Testis (tissue), 3 donors: ENCODE results near the gene CDH13. TPM values are rescaled to one million over a fixed set of nuclear protein-coding genes. Genes with fewer than 3 reads are reported as not detected.

Experiments used
- DNase-seq: peaks from one replicate; pipeline ENCODE4 v3.0.0-alpha.2; 2019
- H3K27ac ChIP-seq, 2 donors: fragments of 200-600 bp; sonication (generic); one replicate each; pipeline ENCODE4 v1.5.1; 2019
- H3K27me3 ChIP-seq: fragments of 200-600 bp; sonication (generic); one replicate; pipeline ENCODE4 v1.5.1; 2019
- H3K36me3 ChIP-seq: fragments of 200-600 bp; sonication (generic); one replicate; pipeline ENCODE4 v1.5.1; 2017; ENCODE audit warnings: low read depth; ENCODE audit errors: missing control alignments
- H3K4me1 ChIP-seq: fragments of 200-600 bp; sonication (generic); one replicate; pipeline ENCODE4 v1.5.1; 2019
- H3K4me3 ChIP-seq, 2 donors: fragments of 200-600 bp; sonication (generic); one replicate each; pipeline ENCODE4 v1.5.1; 2017 to 2019
- H3K9me3 ChIP-seq: fragments of 200-600 bp; sonication (generic); one replicate; pipeline ENCODE4 v1.5.1; 2017
- POLR2A ChIP-seq: fragments of 450-650 bp; IDR thresholded peaks from one replicate; pipeline ENCODE4 v1.6.1; 2017; ENCODE audit warnings: antibody characterized with exemption, mild to moderate bottlenecking, moderate library complexity
- WGBS, 2 donors: methylation state at CpG; one replicate each; pipeline ENCODE4 v1.1.5; 2018; 5-methylcytosine and 5-hydroxymethylcytosine counted together
- intact Hi-C: fragments of 100-400 bp; cut with DNase I; formaldehyde crosslinking; loops from one replicate; pipeline ENCODE4 v1.15.1; 2023; ENCODE audit warnings: low total_unique reads
- polyA plus RNA-seq: library from polyadenylated mRNA; stranded (reverse); fragments of 350-450 nt; fragmentation: Illumina TruSeq; extraction: RNeasy Lipid Tissue Mini Kit (QIAGEN cat#74804); gene quantifications from one replicate; pipeline ENCODE4 v1.2.3, GENCODE V29; 2014; ENCODE audit warnings: low read depth, low replicate concordance; ENCODE audit not compliant: insufficient read depth
- total RNA-seq, 2 donors: library from RNA; depleted of rRNA; stranded (reverse); fragments of >200 nt; gene quantifications; one replicate each; pipeline ENCODE4 v1.2.3, GENCODE V29; 2016
- TF ChIP-seq, protein P1 (sequence below), 3 experiments: fragments of 450-650 bp in 2 of 3; fragments of 200-600 bp in 1 of 3; sonication (generic) in 1 of 3; IDR thresholded peaks; one replicate each; pipeline ENCODE4 v1.5.1; 2016 to 2019; ENCODE audit warnings: antibody characterized with exemption in 3 of 3, mild to moderate bottlenecking in 2 of 3, moderate library complexity in 1 of 3

The CDH13 gene
- total and polyA plus RNA-seq, 3 donors from 2014 or later: 1.2 to 11.1 (median 2.0) TPM

DNA sequence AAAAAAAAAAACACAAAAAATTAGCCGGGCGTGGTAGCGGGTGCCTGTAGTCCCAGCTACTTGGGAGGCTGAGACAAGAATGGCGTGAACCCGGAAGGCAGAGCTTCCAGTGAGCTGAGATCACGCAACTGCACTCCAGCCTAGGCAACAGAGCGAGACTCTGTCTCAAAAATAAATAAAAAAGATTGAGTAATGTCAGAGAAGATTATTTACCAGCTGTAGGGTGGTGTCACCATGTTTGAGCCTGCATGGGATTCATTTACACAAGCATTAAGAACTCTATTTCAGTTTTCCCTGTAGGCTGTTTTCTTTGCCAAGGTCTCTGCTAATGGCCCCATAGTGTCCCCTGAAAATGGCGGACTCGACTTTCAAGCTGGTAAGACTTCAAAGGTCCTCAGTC lies 575.0 kb downstream of the CDH13 start:
- Histone ChIP-seq H3K4me3 (no peak overlapping the region), H3K36me3 (no peaks in the 10 kb centered on the region), H3K4me1 (no peaks in the 10 kb centered on the region), H3K27me3 (no peaks in the 10 kb centered on the region), H3K9me3 (no peaks in the 10 kb centered on the region), H3K27ac (no peak overlapping the region)
- DNase-seq: no peak
- intact Hi-C loops: no loop called here
- no peak for TF ChIP-seq POLR2A
- TF ChIP-seq, protein P1, sequence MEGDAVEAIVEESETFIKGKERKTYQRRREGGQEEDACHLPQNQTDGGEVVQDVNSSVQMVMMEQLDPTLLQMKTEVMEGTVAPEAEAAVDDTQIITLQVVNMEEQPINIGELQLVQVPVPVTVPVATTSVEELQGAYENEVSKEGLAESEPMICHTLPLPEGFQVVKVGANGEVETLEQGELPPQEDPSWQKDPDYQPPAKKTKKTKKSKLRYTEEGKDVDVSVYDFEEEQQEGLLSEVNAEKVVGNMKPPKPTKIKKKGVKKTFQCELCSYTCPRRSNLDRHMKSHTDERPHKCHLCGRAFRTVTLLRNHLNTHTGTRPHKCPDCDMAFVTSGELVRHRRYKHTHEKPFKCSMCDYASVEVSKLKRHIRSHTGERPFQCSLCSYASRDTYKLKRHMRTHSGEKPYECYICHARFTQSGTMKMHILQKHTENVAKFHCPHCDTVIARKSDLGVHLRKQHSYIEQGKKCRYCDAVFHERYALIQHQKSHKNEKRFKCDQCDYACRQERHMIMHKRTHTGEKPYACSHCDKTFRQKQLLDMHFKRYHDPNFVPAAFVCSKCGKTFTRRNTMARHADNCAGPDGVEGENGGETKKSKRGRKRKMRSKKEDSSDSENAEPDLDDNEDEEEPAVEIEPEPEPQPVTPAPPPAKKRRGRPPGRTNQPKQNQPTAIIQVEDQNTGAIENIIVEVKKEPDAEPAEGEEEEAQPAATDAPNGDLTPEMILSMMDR (IDR thresholded peaks at IDR 0.05): no peak
- 87 to 93% methylated on average over 9 of the region's 9 CpGs for WGBS, 2 donors

DNA sequence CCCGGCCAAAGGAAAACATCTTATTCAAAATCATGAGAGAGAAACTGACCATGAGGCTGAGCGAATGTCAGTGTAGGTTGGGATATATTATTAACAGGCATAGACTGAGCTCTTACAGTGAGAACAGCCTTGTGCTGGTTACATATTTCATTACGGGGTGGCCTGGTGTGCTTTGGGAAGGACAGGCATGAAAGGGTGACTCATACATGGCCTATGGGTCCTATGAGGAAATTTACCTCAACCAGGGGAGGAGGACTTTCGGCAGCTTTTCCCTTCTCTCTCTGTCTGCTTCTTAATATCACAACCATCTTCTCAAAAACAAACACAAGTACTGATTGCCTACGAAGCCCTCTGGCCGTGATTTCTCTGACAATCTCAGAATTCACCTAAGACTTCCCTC lies 579.1 kb downstream of the CDH13 start:
- Histone ChIP-seq H3K4me1 (no peaks in the 10 kb centered on the region), H3K9me3 (no peaks in the 10 kb centered on the region), H3K27me3 (no peaks in the 10 kb centered on the region), H3K4me3 (no peak overlapping the region), H3K36me3 (no peaks in the 10 kb centered on the region), H3K27ac (no peak overlapping the region)
- TF ChIP-seq POLR2A: no peak
- TF ChIP-seq, protein P1 (IDR thresholded peaks at IDR 0.05): no peak
- DNase-seq: no peak
- intact Hi-C loops: no loop called here
- 74 to 75% methylated on average over 6 of the region's 6 CpGs for WGBS, 2 donors

DNA sequence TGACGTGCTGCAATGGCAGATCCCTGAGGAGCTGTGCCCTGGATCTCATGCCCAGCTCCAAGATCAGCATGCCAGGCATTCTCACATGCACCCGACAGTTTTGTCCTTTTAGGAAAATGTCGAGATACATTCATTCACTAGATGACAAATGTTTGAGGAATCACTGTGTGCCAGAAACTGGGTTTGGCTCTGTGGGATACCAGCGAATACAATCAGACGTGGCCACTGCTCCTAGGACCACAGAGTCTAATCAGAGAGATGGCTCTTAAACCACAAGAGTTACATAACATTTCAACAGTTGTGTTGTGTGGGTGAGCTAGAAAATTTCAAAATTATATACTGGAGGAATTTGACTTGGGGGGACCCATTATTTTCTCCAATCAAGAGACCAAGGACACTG lies 579.7 kb downstream of the CDH13 start:
- Histone ChIP-seq H3K4me1 (no peaks in the 10 kb centered on the region), H3K9me3 (no peaks in the 10 kb centered on the region), H3K27ac (no peak overlapping the region), H3K36me3 (no peaks in the 10 kb centered on the region), H3K27me3 (no peaks in the 10 kb centered on the region), H3K4me3 (no peak overlapping the region)
- WGBS, 2 donors: 92 to 93% methylated on average over 5 of the region's 5 CpGs
- no peak for DNase-seq
- TF ChIP-seq, protein P1 (IDR thresholded peaks at IDR 0.05): no peak
- TF ChIP-seq POLR2A: no peak
- intact Hi-C loops: no loop called here

DNA sequence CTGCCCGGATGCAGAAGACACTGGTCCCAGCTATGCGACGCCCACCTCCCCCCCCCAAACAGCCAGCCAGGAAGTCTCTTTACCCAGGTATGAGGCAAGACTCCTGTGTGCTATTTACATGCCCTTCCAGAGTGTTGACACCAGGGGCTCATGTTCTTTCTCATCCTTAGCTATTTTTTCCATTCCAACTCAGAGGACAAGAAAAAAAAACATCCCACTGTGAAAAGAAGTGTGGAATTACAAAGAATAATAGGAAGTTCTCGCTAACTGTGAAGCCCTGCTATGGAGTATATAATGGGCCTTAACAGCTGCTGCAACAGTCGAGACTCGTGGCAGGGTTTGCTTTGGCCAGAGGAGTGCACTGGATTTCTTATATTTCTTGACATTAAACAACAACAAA lies 584.9 kb downstream of the CDH13 start:
- Histone ChIP-seq H3K4me1 (no peaks in the 10 kb centered on the region), H3K4me3 (no peak overlapping the region), H3K27ac (no peak overlapping the region), H3K27me3 (no peaks in the 10 kb centered on the region), H3K9me3 (no peaks in the 10 kb centered on the region), H3K36me3 (no peaks in the 10 kb centered on the region)
- 67 to 80% methylated on average over 6 of the region's 6 CpGs for WGBS, 2 donors
- TF ChIP-seq POLR2A: no peak
- TF ChIP-seq, protein P1 (IDR thresholded peaks at IDR 0.05): no peak
- DNase-seq: no peak
- intact Hi-C loops: no loop called here

- H3K4me3 ChIP-seq: no peak overlapping the region
- no peaks in the 10 kb centered on the region for H3K27me3 ChIP-seq
- intact Hi-C loops: no loop called here
- TF ChIP-seq, protein P1 (IDR thresholded peaks at IDR 0.05): no peak
- no peak for TF ChIP-seq POLR2A
- H3K4me1 ChIP-seq: no peaks in the 10 kb centered on the region
- no peak overlapping the region for H3K27ac ChIP-seq
- no peaks in the 10 kb centered on the region for H3K36me3 ChIP-seq
- no peak for DNase-seq
- 73 to 81% methylated on average over 5 of the region's 5 CpGs for WGBS, 2 donors
- H3K9me3 ChIP-seq: no peaks in the 10 kb centered on the region
These were observed 585.6 kb downstream of the CDH13 start for GRCh38 chr16:83212301-83212841.
